ENCODE data around the gene CLCN7.

DNA sequence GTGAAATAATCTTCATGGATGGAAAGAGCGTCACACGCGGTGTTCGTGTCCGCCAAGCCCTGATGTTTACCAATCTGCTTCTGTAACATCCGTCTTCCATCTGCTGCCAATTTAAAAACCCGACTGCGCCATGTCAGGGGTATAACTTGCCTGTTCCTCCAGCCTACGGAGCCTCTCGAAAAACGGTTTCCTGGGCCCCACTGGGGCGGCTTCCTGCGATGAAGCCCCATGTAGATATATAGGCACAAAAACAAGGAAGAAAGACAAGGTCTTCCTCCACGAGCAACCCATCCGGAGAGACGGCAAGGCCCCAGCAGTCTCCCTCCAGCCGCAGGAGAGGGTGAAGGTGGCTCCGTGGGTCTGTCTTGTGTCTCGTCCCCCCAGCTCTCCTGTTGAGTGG, 13.8 kb upstream of the CLCN7 start, which contains the start of gene PTX4:
- no peak for TF ChIP-seq JUND (IDR thresholded peaks at IDR 0.05)
- TF ChIP-seq EZH2phosphoT487 (IDR thresholded peaks at IDR 0.05; ENCODE audit: borderline replicate concordance, low read depth) = no peak
- TF ChIP-seq GABPA (IDR thresholded peaks at IDR 0.05; ENCODE audit: low read depth) = no peak
- TF ChIP-seq, protein P1, sequence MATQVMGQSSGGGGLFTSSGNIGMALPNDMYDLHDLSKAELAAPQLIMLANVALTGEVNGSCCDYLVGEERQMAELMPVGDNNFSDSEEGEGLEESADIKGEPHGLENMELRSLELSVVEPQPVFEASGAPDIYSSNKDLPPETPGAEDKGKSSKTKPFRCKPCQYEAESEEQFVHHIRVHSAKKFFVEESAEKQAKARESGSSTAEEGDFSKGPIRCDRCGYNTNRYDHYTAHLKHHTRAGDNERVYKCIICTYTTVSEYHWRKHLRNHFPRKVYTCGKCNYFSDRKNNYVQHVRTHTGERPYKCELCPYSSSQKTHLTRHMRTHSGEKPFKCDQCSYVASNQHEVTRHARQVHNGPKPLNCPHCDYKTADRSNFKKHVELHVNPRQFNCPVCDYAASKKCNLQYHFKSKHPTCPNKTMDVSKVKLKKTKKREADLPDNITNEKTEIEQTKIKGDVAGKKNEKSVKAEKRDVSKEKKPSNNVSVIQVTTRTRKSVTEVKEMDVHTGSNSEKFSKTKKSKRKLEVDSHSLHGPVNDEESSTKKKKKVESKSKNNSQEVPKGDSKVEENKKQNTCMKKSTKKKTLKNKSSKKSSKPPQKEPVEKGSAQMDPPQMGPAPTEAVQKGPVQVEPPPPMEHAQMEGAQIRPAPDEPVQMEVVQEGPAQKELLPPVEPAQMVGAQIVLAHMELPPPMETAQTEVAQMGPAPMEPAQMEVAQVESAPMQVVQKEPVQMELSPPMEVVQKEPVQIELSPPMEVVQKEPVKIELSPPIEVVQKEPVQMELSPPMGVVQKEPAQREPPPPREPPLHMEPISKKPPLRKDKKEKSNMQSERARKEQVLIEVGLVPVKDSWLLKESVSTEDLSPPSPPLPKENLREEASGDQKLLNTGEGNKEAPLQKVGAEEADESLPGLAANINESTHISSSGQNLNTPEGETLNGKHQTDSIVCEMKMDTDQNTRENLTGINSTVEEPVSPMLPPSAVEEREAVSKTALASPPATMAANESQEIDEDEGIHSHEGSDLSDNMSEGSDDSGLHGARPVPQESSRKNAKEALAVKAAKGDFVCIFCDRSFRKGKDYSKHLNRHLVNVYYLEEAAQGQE (IDR thresholded peaks at IDR 0.05; ENCODE audit: low read depth, low read length) = no peak
- no peak for TF ChIP-seq ELF1 (IDR thresholded peaks at IDR 0.05)
- TF ChIP-seq CTCF (IDR thresholded peaks at IDR 0.05) = no peak
- no peak for TF ChIP-seq TAF1 (IDR thresholded peaks at IDR 0.05; ENCODE audit: borderline replicate concordance, low read depth, low read length)

Data from SK-N-SH (cell line).